Activated CD4-positive, alpha-beta T cell treated with anti-CD3 and anti-CD28 coated beads, Interleukin-2, Interleukin-4, amounts not matched to agents 100 ng/mL and 50 ng/mL, durations not matched to agents 16 hours and 8 hours (primary cell): ENCODE data around the gene TRIO.

Experiments used
- DNase-seq: peaks from one replicate; pipeline ENCODE4 v3.0.0-alpha.2; 2020; ENCODE audit warnings: low spot score

The TRIO gene

GRCh38 chr5:14557791-14558415 lies 414.8 kb downstream of the TRIO start:
- no peak for DNase-seq
